ENCODE measurements around the gene PATL2. TPM values are rescaled to one million over a fixed set of nuclear protein-coding genes. Genes with fewer than 3 reads are reported as not detected.
"Not testable (repeated sequence)": the region's sequence is repeated elsewhere in the genome, so short reads cannot be mapped to it uniquely, and the experiment has no call there.

The PATL2 gene
- total RNA-seq, 4 donors from 2014 or later: 4.0 to 35.5 (median 9.5) TPM

- H3K36me3 ChIP-seq: no peaks in the 10 kb centered on the region
These were observed 14.1 kb downstream of the PATL2 start for GRCh38 chr15:44697014-44697413.

GRCh38 chr15:44695294-44695693 lies 15.8 kb downstream of the PATL2 start:
- H3K9me3 ChIP-seq: no peaks in the 10 kb centered on the region
- H3K27ac ChIP-seq: no peak overlapping the region
- no peak overlapping the region for H3K4me3 ChIP-seq
- no peak for TF ChIP-seq POLR2A (IDR thresholded peaks at IDR 0.05)
- H3K36me3 ChIP-seq: no peaks in the 10 kb centered on the region
- H3K27me3 ChIP-seq: no peaks in the 10 kb centered on the region
- H3K4me1 ChIP-seq: no peaks in the 10 kb centered on the region
- DNase-seq: no peak

More at GRCh38 chr15:44697014-44697413, 14.1 kb downstream of the PATL2 start:
- Histone ChIP-seq H3K27me3 (no peaks in the 10 kb centered on the region), H3K27ac (no peak overlapping the region), H3K4me1 (no peaks in the 10 kb centered on the region), H3K9me3 (no peaks in the 10 kb centered on the region), H3K4me3 (no peak overlapping the region)
- no peak for TF ChIP-seq CTCF (IDR thresholded peaks at IDR 0.05)
- TF ChIP-seq POLR2A (IDR thresholded peaks at IDR 0.05): no peak
- DNase-seq: no peak

- Histone ChIP-seq H3K9me3 (no peaks in the 10 kb centered on the region), H3K4me3 (no peak overlapping the region), H3K36me3 (no peaks in the 10 kb centered on the region), H3K4me1 (no peaks in the 10 kb centered on the region), H3K27me3 (no peaks in the 10 kb centered on the region), H3K27ac (no peak overlapping the region)
- DNase-seq: no peak
- no peak for TF ChIP-seq CTCF (IDR thresholded peaks at IDR 0.05)
- TF ChIP-seq POLR2A (IDR thresholded peaks at IDR 0.05): no peak
These were observed 16.7 kb downstream of the PATL2 start for GRCh38 chr15:44694416-44694815.

GRCh38 chr15:44692659-44693058 lies 18.5 kb downstream of the PATL2 start:
- TF ChIP-seq POLR2A (IDR thresholded peaks at IDR 0.05) (no peak), CTCF (IDR thresholded peaks at IDR 0.05) (no peak)
- Histone ChIP-seq H3K9me3 (no peaks in the 10 kb centered on the region), H3K4me1 (no peaks in the 10 kb centered on the region), H3K27me3 (no peaks in the 10 kb centered on the region), H3K36me3 (no peaks in the 10 kb centered on the region), H3K27ac (no peak overlapping the region), H3K4me3 (no peak overlapping the region)
- no peak for DNase-seq

- not testable (repeated sequence) for H3K9me3 ChIP-seq, H3K4me1 ChIP-seq, H3K36me3 ChIP-seq, H3K27ac ChIP-seq, DNase-seq, H3K4me3 ChIP-seq, H3K27me3 ChIP-seq
These were observed 20.9 kb downstream of the PATL2 start for GRCh38 chr15:44690245-44690644.

- not testable (repeated sequence) for DNase-seq, H3K27ac ChIP-seq, H3K4me1 ChIP-seq, H3K9me3 ChIP-seq, H3K4me3 ChIP-seq, H3K27me3 ChIP-seq, H3K36me3 ChIP-seq
These were observed 21.8 kb downstream of the PATL2 start for GRCh38 chr15:44689318-44689717.

GRCh38 chr15:44682809-44683682 lies 28.1 kb downstream of the PATL2 start:
- peak; percentile 74 to 96 (median 91) for DNase-seq
- peak overlapping the region; percentile 5 to 20 (median 19) for H3K4me3 ChIP-seq
- not testable (repeated sequence) for H3K9me3 ChIP-seq, H3K36me3 ChIP-seq, H3K27me3 ChIP-seq
- H3K4me1 ChIP-seq: peaks cover 0 to 19% (median 16%) of the 10 kb centered on the region in 4 donors
- H3K27ac ChIP-seq: peak overlapping the region; percentile 26 to 84 (median 70)
- peak in 1 of 2 donors; percentile 20 for TF ChIP-seq POLR2A (IDR thresholded peaks at IDR 0.05)

All from Peyer's patch (tissue), 4 donors.